OCI-LY1 (cell line): Measurements from ENCODE around the gene RAP1GDS1.

Experiments
- CTCF ChIP-seq: fragments of 200-600 bp; sonication (generic), shearing (Covaris generic); IDR thresholded peaks from 2 replicates; pipeline ENCODE4 v1.5.1; 2017; ENCODE audit warnings: mild to moderate bottlenecking, antibody characterized with exemption, low read length, moderate library complexity, mixed read lengths
- EZH2 ChIP-seq: fragments of 200-600 bp; sonication (generic), shearing (Covaris generic); IDR thresholded peaks from 2 replicates; pipeline ENCODE4 v1.8.0; 2017; ENCODE audit warnings: borderline replicate concordance, mixed run types, mild to moderate bottlenecking, antibody characterized with exemption, low read length, moderate library complexity, mixed read lengths

DNA sequence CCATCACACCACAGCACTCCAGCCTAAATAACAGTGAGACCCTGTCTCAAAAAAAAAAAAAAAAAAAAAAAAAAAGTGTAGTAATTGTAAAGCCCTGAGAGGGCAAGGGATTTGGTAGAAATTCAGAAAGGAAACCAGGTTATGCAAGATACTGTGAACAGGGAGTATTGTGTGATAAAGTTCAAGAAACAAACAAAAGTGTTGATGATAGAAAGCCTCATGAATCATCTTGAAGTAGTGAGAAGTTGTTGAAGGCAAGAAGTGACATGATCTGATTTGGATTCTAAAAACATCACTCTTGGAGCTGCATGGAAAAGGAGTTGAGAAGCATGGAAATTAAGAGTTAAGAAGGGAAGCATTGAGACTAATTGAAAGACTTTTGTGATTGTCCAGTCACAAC is 102.2 kb downstream of the RAP1GDS1 start:
- TF ChIP-seq CTCF: no peak
- TF ChIP-seq EZH2: no peak
